ENCODE results near the gene RGS3. TPM values are rescaled to one million over a fixed set of nuclear protein-coding genes. Genes with fewer than 3 reads are reported as not detected.

Gene RGS3
- total RNA-seq, 4 donors from 2014 or later, result 5.9 to 11.8 (median 9.8) TPM

- Histone ChIP-seq H3K4me3 (no peak overlapping the region), H3K27me3 (no peaks in the 10 kb centered on the region), H3K36me3 (no peaks in the 10 kb centered on the region), H3K27ac (no peak overlapping the region), H3K4me1 (peaks cover 12 to 16% of the 10 kb centered on the region in 2 donors), H3K9me3 (no peaks in the 10 kb centered on the region)
- TF ChIP-seq CTCF (IDR thresholded peaks at IDR 0.05 in 4 of 5, conservative IDR thresholded peaks at IDR 0.05 in 1 of 5) (no peak), POLR2A (IDR thresholded peaks at IDR 0.05) (no peak)
- no peak for ATAC-seq
- DNase-seq, result no peak
- intact Hi-C loops (cut with DNase I; ENCODE audit: low total_unique reads), result no loop called here
- in situ Hi-C loops (cut with MboI; ENCODE audit: low sequenced_read_pairs in 4 of 4), result no loop called here
Measured at GRCh38 chr9:113514061-113514460, 50.5 kb downstream of the RGS3 start.

- Histone ChIP-seq H3K27ac (no peak overlapping the region), H3K36me3 (no peaks in the 10 kb centered on the region), H3K27me3 (no peaks in the 10 kb centered on the region), H3K4me1 (peaks cover 10 to 15% of the 10 kb centered on the region in 2 donors), H3K9me3 (no peaks in the 10 kb centered on the region), H3K4me3 (no peak overlapping the region)
- intact Hi-C loops (cut with DNase I; ENCODE audit: low total_unique reads) (no loop called here), in situ Hi-C loops (cut with MboI; ENCODE audit: low sequenced_read_pairs in 4 of 4) (no loop called here)
- DNase-seq (no peak), ATAC-seq (no peak)
- TF ChIP-seq CTCF (IDR thresholded peaks at IDR 0.05 in 4 of 5, conservative IDR thresholded peaks at IDR 0.05 in 1 of 5) (no peak), POLR2A (IDR thresholded peaks at IDR 0.05) (no peak)
Measured at GRCh38 chr9:113514748-113515147, 51.2 kb downstream of the RGS3 start.

DNA sequence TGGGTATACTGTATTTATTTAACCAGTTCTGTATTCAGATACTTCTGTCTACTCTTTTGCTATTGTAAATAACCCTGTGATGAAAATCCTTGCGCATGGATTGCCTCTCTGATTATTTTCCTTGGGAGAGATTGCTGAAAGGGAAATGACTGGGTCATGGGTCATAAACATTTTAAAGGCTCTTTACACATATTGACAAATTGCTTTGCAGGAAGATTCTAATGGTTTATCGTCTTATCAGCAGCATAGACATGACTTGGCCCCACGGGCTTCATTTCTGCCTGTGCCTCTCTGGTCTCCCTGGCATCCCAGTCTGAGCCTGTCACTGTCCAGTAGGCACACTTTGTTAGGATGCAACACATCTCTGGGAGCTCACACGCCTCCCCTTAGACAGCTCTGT, 52.3 kb downstream of the RGS3 start:
- Histone ChIP-seq H3K27me3 (no peaks in the 10 kb centered on the region), H3K4me3 (no peak overlapping the region), H3K9me3 (no peaks in the 10 kb centered on the region), H3K4me1 (peaks cover 9 to 13% of the 10 kb centered on the region in 2 donors), H3K27ac (no peak overlapping the region), H3K36me3 (no peaks in the 10 kb centered on the region)
- DNase-seq, result no peak
- in situ Hi-C loops (cut with MboI; ENCODE audit: low sequenced_read_pairs in 4 of 4), result no loop called here
- TF ChIP-seq CTCF (IDR thresholded peaks at IDR 0.05 in 4 of 5, conservative IDR thresholded peaks at IDR 0.05 in 1 of 5) (no peak), POLR2A (IDR thresholded peaks at IDR 0.05) (no peak)
- ATAC-seq, result no peak
- intact Hi-C loops (cut with DNase I; ENCODE audit: low total_unique reads), result no loop called here

DNA sequence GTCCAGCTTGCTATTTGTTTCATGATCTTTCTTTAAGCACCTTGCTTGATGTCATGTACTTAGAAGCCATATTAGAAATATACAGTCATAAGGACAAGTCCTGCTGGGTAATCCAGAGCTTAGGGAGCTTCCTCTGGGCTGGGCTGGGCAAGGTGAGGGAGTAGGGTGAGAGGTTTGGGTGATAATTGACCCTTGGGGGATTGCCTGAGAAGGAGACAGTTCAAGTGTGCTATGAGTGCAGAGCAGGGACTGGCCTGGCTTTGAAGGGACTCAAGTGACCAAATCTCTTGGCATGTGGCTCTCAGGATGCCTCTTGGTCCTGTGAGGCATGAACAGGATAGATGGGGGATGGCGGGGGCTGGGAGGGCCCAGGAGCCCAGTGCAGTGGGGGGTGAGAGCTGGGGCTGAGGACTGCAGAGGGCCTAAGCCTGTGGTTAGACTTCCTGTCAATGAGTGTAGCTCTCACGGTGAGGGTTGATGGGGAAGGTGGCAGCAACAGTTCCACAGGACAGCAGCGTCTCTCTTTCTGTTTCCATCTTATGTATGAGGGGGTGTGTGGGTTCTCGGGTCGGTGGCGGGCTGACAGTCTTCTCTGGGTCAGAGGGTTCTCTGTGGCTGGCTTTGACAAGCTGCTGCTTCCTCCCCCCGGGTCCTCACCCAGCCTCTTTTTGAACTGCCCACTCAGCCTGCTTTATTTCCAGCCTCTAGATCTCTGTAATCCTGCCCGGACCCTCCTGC, 53.5 kb downstream of the RGS3 start:
- TF ChIP-seq POLR2A (IDR thresholded peaks at IDR 0.05) (no peak), CTCF (IDR thresholded peaks at IDR 0.05 in 4 of 5, conservative IDR thresholded peaks at IDR 0.05 in 1 of 5) (no peak)
- ATAC-seq, result no peak

More for the DNA sequence above, 53.5 kb downstream of the RGS3 start:
- no peaks in the 10 kb centered on the region for H3K27me3 ChIP-seq
- DNase-seq, result no peak
- no peaks in the 10 kb centered on the region for H3K9me3 ChIP-seq
- intact Hi-C loops (cut with DNase I; ENCODE audit: low total_unique reads), result no loop called here
- no peaks in the 10 kb centered on the region for H3K36me3 ChIP-seq
- in situ Hi-C loops (cut with MboI; ENCODE audit: low sequenced_read_pairs in 4 of 4), result no loop called here
- H3K27ac ChIP-seq, result no peak overlapping the region
- peaks cover 7 to 11% of the 10 kb centered on the region in 2 donors for H3K4me1 ChIP-seq
- H3K4me3 ChIP-seq, result no peak overlapping the region

All from gastrocnemius medialis (tissue), 4 donors.